IMR-90 (cell line): ENCODE results near the gene C3orf22. TPM values are rescaled to one million over a fixed set of nuclear protein-coding genes. Genes with fewer than 3 reads are reported as not detected.

Experiments
- ATAC-seq: fragments of 200-7000 bp; cut with Tn5 transposase; 2 replicates; pipeline ENCODE4 v1.9.1; 2020; ENCODE audit warnings: low read depth, mild to moderate bottlenecking, moderate library complexity
- BruUV-seq: library from RNA; stranded (reverse); fragments of 400-500 nt; replicated peaks from 2 replicates; lab custom pipeline; 2021; lab: Mats Ljungman, UMichigan
- CTCF ChIA-PET: fragments of 300-600 bp; formaldehyde crosslinking; extraction: SDS; loops from one replicate; lab custom pipeline; 2021; ENCODE audit warnings: antibody characterized with exemption; lab: Yijun Ruan, JAX
- POLR2A ChIA-PET: fragments of 300-600 bp; sonication (Branson Sonifier 250); formaldehyde crosslinking; loops from one replicate; lab custom pipeline; 2022; ENCODE audit warnings: antibody characterized with exemption; ENCODE audit not compliant: unreplicated experiment; lab: Charles Lee
- DNase-seq: peaks from one replicate; pipeline ENCODE4 v3.0.0; 2013
- H2AFZ ChIP-seq: replicated peaks from 2 replicates; pipeline ENCODE3; 2013; ENCODE audit warnings: low read length, mild to moderate bottlenecking; ENCODE audit not compliant: poor library complexity
- H2AK5ac ChIP-seq: 2 replicates; pipeline ENCODE4 v1.6.1; 2013; ENCODE audit warnings: low read depth, low read length, inconsistent platforms
- H2AK9ac ChIP-seq: replicated peaks from 2 replicates; pipeline ENCODE3; 2013; ENCODE audit warnings: mild to moderate bottlenecking, low read depth, low read length, moderate library complexity; ENCODE audit not compliant: poor library complexity
- H2BK120ac ChIP-seq: 2 replicates; pipeline ENCODE4 v1.6.1; 2013; ENCODE audit warnings: low read depth, low read length, inconsistent platforms
- H2BK15ac ChIP-seq: 3 replicates; pipeline ENCODE4 v1.6.1; 2013; ENCODE audit warnings: low read depth, low read length, inconsistent platforms
- H2BK20ac ChIP-seq: 2 replicates; pipeline ENCODE4 v1.6.1; 2013; ENCODE audit warnings: low read depth, mild to moderate bottlenecking, inconsistent platforms, low read length, moderate library complexity
- H2BK5ac ChIP-seq: 2 replicates; pipeline ENCODE4 v1.6.1; 2013; ENCODE audit warnings: mild to moderate bottlenecking, low read depth, low read length, inconsistent platforms; ENCODE audit not compliant: poor library complexity, severe bottlenecking
- H3K14ac ChIP-seq: replicated peaks from 2 replicates; pipeline ENCODE4 v1.6.1; 2013; ENCODE audit warnings: low read depth, low read length, inconsistent platforms
- H3K18ac ChIP-seq: 2 replicates; pipeline ENCODE4 v1.6.1; 2013; ENCODE audit warnings: low read depth, low read length, control low read depth
- H3K23ac ChIP-seq: 2 replicates; pipeline ENCODE4 v1.6.1; 2013; ENCODE audit warnings: low read depth, low read length, inconsistent platforms
- H3K27ac ChIP-seq: 2 replicates; pipeline ENCODE4 v1.5.1; 2013; ENCODE audit warnings: mild to moderate bottlenecking, control low read depth, low read length; ENCODE audit not compliant: insufficient read depth
- H3K27me3 ChIP-seq: 2 replicates; pipeline ENCODE4 v1.6.1; 2013; ENCODE audit warnings: low read length; ENCODE audit not compliant: control insufficient read depth, insufficient read depth
- H3K36me3 ChIP-seq: 2 replicates; pipeline ENCODE4 v1.6.1; 2013; ENCODE audit warnings: low read length, mixed read lengths; ENCODE audit not compliant: control insufficient read depth, insufficient read depth
- H3K4ac ChIP-seq: 2 replicates; pipeline ENCODE4 v1.6.1; 2013; ENCODE audit warnings: low read depth, low read length, inconsistent platforms
- H3K4me1 ChIP-seq: 2 replicates; pipeline ENCODE4 v1.6.1; 2013; ENCODE audit warnings: low read length, mixed read lengths; ENCODE audit not compliant: control insufficient read depth, insufficient read depth
- H3K4me2 ChIP-seq: 2 replicates; pipeline ENCODE4 v1.6.1; 2013; ENCODE audit warnings: low read depth, mild to moderate bottlenecking, control low read depth, low read length, moderate library complexity
- H3K4me3 ChIP-seq: 2 replicates; pipeline ENCODE4 v1.5.1; 2013; ENCODE audit warnings: low read depth, mild to moderate bottlenecking, control low read depth, low read length, moderate library complexity; ENCODE audit not compliant: insufficient read depth
- H3K56ac ChIP-seq: 2 replicates; pipeline ENCODE4 v1.6.1; 2013; ENCODE audit warnings: low read length, inconsistent platforms; ENCODE audit not compliant: insufficient read depth; ENCODE audit errors: extremely low read depth
- H3K79me1 ChIP-seq, 2 experiments: 2 replicates each; pipeline ENCODE4 v1.6.1; 2013; ENCODE audit warnings: low read length in 2 of 2, inconsistent platforms in 1 of 2, low read depth in 1 of 2
- H3K9ac ChIP-seq: 2 replicates; pipeline ENCODE4 v1.6.1; 2013; ENCODE audit warnings: low read depth, low read length, control low read depth
- H3K9me1 ChIP-seq: 2 replicates; pipeline ENCODE4 v1.6.1; 2013; ENCODE audit warnings: low read length, inconsistent platforms; ENCODE audit not compliant: insufficient read depth
- H3K9me3 ChIP-seq: 2 replicates; pipeline ENCODE4 v1.6.1; 2013; ENCODE audit warnings: low read length; ENCODE audit not compliant: control insufficient read depth, insufficient read depth
- H4K20me1 ChIP-seq: 2 replicates; pipeline ENCODE4 v1.6.1; 2013; ENCODE audit warnings: low read length, inconsistent platforms; ENCODE audit not compliant: insufficient read depth
- H4K5ac ChIP-seq: 2 replicates; pipeline ENCODE4 v1.6.1; 2013; ENCODE audit warnings: mild to moderate bottlenecking, low read depth, low read length, control low read depth
- H4K8ac ChIP-seq, 2 experiments: 2 replicates each; pipeline ENCODE4 v1.6.1; 2013; ENCODE audit warnings: low read depth in 2 of 2, low read length in 2 of 2, control low read depth in 1 of 2, inconsistent platforms in 1 of 2
- H4K91ac ChIP-seq: 2 replicates; pipeline ENCODE4 v1.6.1; 2013; ENCODE audit warnings: low read depth, low read length, inconsistent platforms; ENCODE audit not compliant: insufficient read depth
- NFE2L2 ChIP-seq: fragments of 150-350 bp; IDR thresholded peaks from 2 replicates; pipeline ENCODE4 v1.6.1; 2016; ENCODE audit warnings: low read depth, mild to moderate bottlenecking, low read length
- SMC3 ChIP-seq: fragments of 150-350 bp; IDR thresholded peaks from 2 replicates; pipeline ENCODE4 v1.6.1; 2016; ENCODE audit warnings: low read depth, mild to moderate bottlenecking, antibody characterized with exemption, low read length, moderate library complexity
- WGBS, 2 experiments: methylation state at CpG; one replicate each; pipeline versions ENCODE4 v1.1.5 to v1.1.7; 2013; ENCODE audit warnings: missing lambda C conversion rate in 2 of 2; ENCODE audit not compliant: insufficient read length in 1 of 2; ENCODE audit errors: extremely low coverage in 2 of 2; 5-methylcytosine and 5-hydroxymethylcytosine counted together
- dilution Hi-C: fragments of 300-500 bp; cut with HindIII; formaldehyde crosslinking; loops from one replicate; pipeline ENCODE4 v1.14.3; 2018; ENCODE audit warnings: low sequenced_read_pairs; ENCODE audit not compliant: unreplicated experiment
- in situ Hi-C: fragments of 300-500 bp; cut with MboI; formaldehyde crosslinking; loops from 3 replicates; pipeline ENCODE4 v1.14.3; 2019; ENCODE audit warnings: low sequenced_read_pairs, inconsistent platforms, mixed read lengths
- intact Hi-C: fragments of 100-400 bp; cut with micrococcal nuclease; formaldehyde crosslinking; loops from 2 replicates; pipeline ENCODE4 v1.10.0; 2022
- polyA plus RNA-seq, 3 experiments: library from polyadenylated mRNA; depleted of rRNA; stranded (reverse); fragments of >200 nt; gene quantifications; 2 replicates each; pipeline ENCODE4 v1.2.3, GENCODE V29; 2012; ENCODE audit warnings: low replicate concordance in 1 of 3
- total RNA-seq: library from RNA; depleted of rRNA; stranded (reverse); fragments of >200 nt; gene quantifications from 2 replicates; pipeline ENCODE4 v1.2.3, GENCODE V29; 2012

C3orf22 gene
- total and polyA plus RNA-seq, 2 of the 4 experiments (the other 2 are of a cell fraction): not detected

GRCh38 chr3:126541628-126542339 lies 16.9 kb downstream of the C3orf22 start:
- Histone ChIP-seq H3K27me3 (peaks cover 39% of the 10 kb centered on the region), H3K4me1 (peaks cover 6% of the 10 kb centered on the region), H4K5ac (no peak overlapping the region), H4K91ac (no peak overlapping the region), H3K27ac (no peak overlapping the region), H4K20me1 (no peaks in the 10 kb centered on the region), H3K18ac (no peak overlapping the region), H2BK5ac (no peak overlapping the region), H3K4ac (no peak overlapping the region), H2AFZ (peak overlapping the region; percentile 34), H3K36me3 (no peaks in the 10 kb centered on the region), H3K14ac (no peak overlapping the region), H3K4me3 (no peak overlapping the region), H2BK120ac (no peak overlapping the region), H3K56ac (no peak overlapping the region), H3K9ac (no peak overlapping the region), H3K4me2 (no peak overlapping the region), H3K9me3 (no peaks in the 10 kb centered on the region; the same call in 1 of the 2 replicates), H3K23ac (no peak overlapping the region), H2AK9ac (peak overlapping the region; percentile 71), H3K79me1 (no peaks in the 10 kb centered on the region), H2BK15ac (no peak overlapping the region), H4K8ac (no peak overlapping the region), H3K9me1 (peaks cover 12% of the 10 kb centered on the region), H2BK20ac (no peak overlapping the region), H2AK5ac (no peak overlapping the region)
- TF ChIP-seq NFE2L2 (no peak), SMC3 (no peak)
- in situ Hi-C loops (no loop called here), intact Hi-C loops (no loop called here), dilution Hi-C loops (no loop called here)
- CTCF ChIA-PET: no interaction called here
- DNase-seq: no peak
- WGBS, 2 experiments: 31% methylated on average over 62 of the region's 101 CpGs; no CpG with 5 or more reads in 1 of the 2 experiments
- no TSS peak for BruUV-seq
- POLR2A ChIA-PET: no interaction called here
- no peak for ATAC-seq
